B cell (primary cell): ENCODE measurements around the gene TAF6. TPM values are rescaled to one million over a fixed set of nuclear protein-coding genes. Genes with fewer than 3 reads are reported as not detected.
A peak's percentile ranks its signal among the peaks of the same experiment; 100 is the strongest.

ENCODE experiments used
- ATAC-seq: fragments of 200-7000 bp; cut with Tn5 transposase; one replicate; pipeline ENCODE4 v1.10.0; 2021; ENCODE audit warnings: low read depth, mild to moderate bottlenecking, moderate number of reproducible peaks, moderate library complexity
- CTCF ChIA-PET: fragments of 350-600 bp; sonication (Branson Sonifier 250); formaldehyde crosslinking; loops from one replicate; lab custom pipeline; 2021; ENCODE audit warnings: antibody characterized with exemption, inconsistent platforms; lab: Charles Lee
- POLR2A ChIA-PET: fragments of 350-600 bp; sonication (Branson Sonifier 250); formaldehyde crosslinking; loops from one replicate; lab custom pipeline; 2021; ENCODE audit warnings: antibody characterized with exemption; lab: Charles Lee
- DNase-seq: peaks from one replicate; pipeline ENCODE4 v3.0.0; 2013
- H2AFZ ChIP-seq: 2 replicates; pipeline ENCODE4 v1.6.1; 2012; ENCODE audit warnings: mild to moderate bottlenecking, low read depth, low read length; ENCODE audit not compliant: insufficient read depth, poor library complexity, severe bottlenecking
- H3K27ac ChIP-seq, 2 donors: 1 replicate in 1 of 2; 2 replicates in 1 of 2; pipeline ENCODE4 v1.5.1; 2012 to 2013; ENCODE audit warnings: low read length in 2 of 2, mild to moderate bottlenecking in 2 of 2, moderate library complexity in 1 of 2
- H3K27me3 ChIP-seq, 4 experiments: fragments of 200-600 bp in 1 of 4; sonication (generic) in 1 of 4; replicated peaks in 1 of 4; 1 replicate in 2 of 4; 2 replicates in 2 of 4; pipeline versions ENCODE4 v1.6.1 to v1.7.0; 2013 to 2016; ENCODE audit warnings: low read length in 3 of 4, mild to moderate bottlenecking in 2 of 4, mixed read lengths in 1 of 4, moderate library complexity in 1 of 4; ENCODE audit not compliant: insufficient read depth in 4 of 4, control insufficient read depth in 3 of 4; ENCODE audit errors: control extremely low read depth in 1 of 4
- H3K36me3 ChIP-seq, 2 experiments: replicated peaks in 1 of 2; 1 replicate in 1 of 2; 2 replicates in 1 of 2; pipeline versions ENCODE4 v1.6.1 to v1.7.1; 2013; ENCODE audit warnings: low read length in 1 of 2; ENCODE audit not compliant: insufficient read depth in 2 of 2, control insufficient read depth in 1 of 2; ENCODE audit errors: control extremely low read depth in 1 of 2, extremely low read depth in 1 of 2
- H3K4me1 ChIP-seq, 2 donors: fragments of 200-600 bp in 1 of 2; sonication (generic) in 1 of 2; 1 replicate in 1 of 2; 2 replicates in 1 of 2; pipeline versions ENCODE4 v1.5.1 to v1.6.1; 2013 to 2017; ENCODE audit warnings: low read length in 2 of 2; ENCODE audit not compliant: control insufficient read depth in 2 of 2, insufficient read depth in 2 of 2
- H3K4me2 ChIP-seq: replicated peaks from 2 replicates; pipeline ENCODE3; 2012; ENCODE audit warnings: mild to moderate bottlenecking, low read depth, low read length; ENCODE audit not compliant: poor library complexity, severe bottlenecking
- H3K4me3 ChIP-seq, 5 experiments: fragments of 200-600 bp in 1 of 5; sonication (generic) in 1 of 5; 1 replicate in 3 of 5; 2 replicates in 2 of 5; pipeline versions ENCODE4 v1.5.1 to v1.7.0; 2011 to 2016; ENCODE audit warnings: low read length in 4 of 5, mild to moderate bottlenecking in 4 of 5, low read depth in 2 of 5, control low read depth in 1 of 5, moderate library complexity in 1 of 5; ENCODE audit not compliant: insufficient read depth in 1 of 5; ENCODE audit errors: control extremely low read depth in 1 of 5, extremely low read depth in 1 of 5
- H3K79me2 ChIP-seq: fragments of 200-600 bp; sonication (generic); one replicate; pipeline ENCODE4 v1.6.0; 2016; ENCODE audit warnings: low read length; ENCODE audit not compliant: control insufficient read depth, insufficient read depth
- H3K9ac ChIP-seq: fragments of 200-600 bp; sonication (generic); 2 replicates; pipeline ENCODE4 v1.6.1; 2017; ENCODE audit warnings: mild to moderate bottlenecking, low read length, moderate library complexity
- H3K9me3 ChIP-seq, 3 donors: one replicate each; pipeline versions ENCODE4 v1.6.1 to v1.7.1; 2013; ENCODE audit warnings: low read length in 2 of 3; ENCODE audit not compliant: control insufficient read depth in 2 of 3, insufficient read depth in 1 of 3; ENCODE audit errors: control extremely low read depth in 1 of 3
- H4K20me1 ChIP-seq: 2 replicates; pipeline ENCODE4 v1.6.0; 2012; ENCODE audit warnings: mild to moderate bottlenecking, low read length; ENCODE audit not compliant: insufficient read depth, control insufficient read depth, poor library complexity, severe bottlenecking
- H3K27ac Mint-ChIP-seq: one replicate; pipeline ENCODE4 v1.8.0; 2021; ENCODE audit warnings: mixed read lengths
- H3K27me3 Mint-ChIP-seq: one replicate; pipeline ENCODE4 v1.8.0; 2021; ENCODE audit warnings: mixed read lengths
- H3K4me1 Mint-ChIP-seq: one replicate; pipeline ENCODE4 v1.8.0; 2021; ENCODE audit warnings: mixed read lengths
- H3K4me3 Mint-ChIP-seq: one replicate; pipeline ENCODE4 v1.8.0; 2021; ENCODE audit warnings: mixed read lengths
- H3K9me3 Mint-ChIP-seq: one replicate; pipeline ENCODE4 v1.8.0; 2022; ENCODE audit warnings: mixed read lengths; ENCODE audit not compliant: insufficient read depth
- EZH2 ChIP-seq: IDR thresholded peaks from 2 replicates; pipeline ENCODE4 v1.6.1; 2012; ENCODE audit warnings: borderline replicate concordance, low read depth, mild to moderate bottlenecking, moderate library complexity, low read length; ENCODE audit not compliant: insufficient read depth, poor library complexity, severe bottlenecking
- WGBS: methylation state at CpG from one replicate; pipeline ENCODE4 v1.1.5; 2013; ENCODE audit warnings: missing lambda C conversion rate; ENCODE audit not compliant: insufficient coverage; 5-methylcytosine and 5-hydroxymethylcytosine counted together
- intact Hi-C: fragments of 100-400 bp; cut with micrococcal nuclease; formaldehyde crosslinking; loops from one replicate; pipeline ENCODE4 v1.10.0; 2022
- polyA plus RNA-seq: library from polyadenylated mRNA; depleted of rRNA; stranded (reverse); fragments of >200 nt; gene quantifications from 2 replicates; pipeline ENCODE4 v1.2.3, GENCODE V29; 2012
- total RNA-seq, 2 donors: library from RNA; stranded (reverse); fragments of 120-200 nt in 1 of 2; gene quantifications; 1 replicate in 1 of 2; 2 replicates in 1 of 2; pipeline versions ENCODE4 v1.2.3 to v1.2.4, GENCODE V29; 2013 to 2022
- TF ChIP-seq, protein P1 (sequence below): fragments of 200-600 bp; IDR thresholded peaks from one replicate; pipeline ENCODE4 v1.8.0; 2022; ENCODE audit warnings: antibody characterized with exemption, mild to moderate bottlenecking

Gene TAF6
- total and polyA plus RNA-seq, 2 donors (not counting 1 experiment from before 2014, with no cell fraction given), result 48.3 to 65.8 TPM

GRCh38 chr7:100152937-100153666 is 33.9 kb upstream of the TAF6 start:
- H3K27me3 Mint-ChIP-seq, result no peaks in the 10 kb centered on the region
- H3K27ac ChIP-seq, result peak overlapping the region; percentile 19 to 65
- no peak overlapping the region for H3K4me3 Mint-ChIP-seq
- peaks cover 64% of the 10 kb centered on the region for H3K4me1 Mint-ChIP-seq
- H3K4me2 ChIP-seq, result peak overlapping the region; percentile 65
- peaks cover 0 to 54% of the 10 kb centered on the region in 2 experiments for H3K36me3 ChIP-seq
- no peak overlapping the region for H3K27ac Mint-ChIP-seq
- H3K27me3 ChIP-seq, result no peaks in the 10 kb centered on the region
- 99% methylated on average over 14 of the region's 18 CpGs for WGBS
- peaks cover 28% of the 10 kb centered on the region for H4K20me1 ChIP-seq
- peaks cover 42 to 59% of the 10 kb centered on the region in 2 donors for H3K4me1 ChIP-seq
- H3K4me3 ChIP-seq, result no peak overlapping the region
- DNase-seq (no peak), ATAC-seq (no peak)
- POLR2A ChIA-PET, result interaction anchor here (0.7 kb wide), 1 partner anchor 24 kb away, joined by 3 read pairs; the partner anchor contains the start of gene STAG3
- TF ChIP-seq, protein P1, sequence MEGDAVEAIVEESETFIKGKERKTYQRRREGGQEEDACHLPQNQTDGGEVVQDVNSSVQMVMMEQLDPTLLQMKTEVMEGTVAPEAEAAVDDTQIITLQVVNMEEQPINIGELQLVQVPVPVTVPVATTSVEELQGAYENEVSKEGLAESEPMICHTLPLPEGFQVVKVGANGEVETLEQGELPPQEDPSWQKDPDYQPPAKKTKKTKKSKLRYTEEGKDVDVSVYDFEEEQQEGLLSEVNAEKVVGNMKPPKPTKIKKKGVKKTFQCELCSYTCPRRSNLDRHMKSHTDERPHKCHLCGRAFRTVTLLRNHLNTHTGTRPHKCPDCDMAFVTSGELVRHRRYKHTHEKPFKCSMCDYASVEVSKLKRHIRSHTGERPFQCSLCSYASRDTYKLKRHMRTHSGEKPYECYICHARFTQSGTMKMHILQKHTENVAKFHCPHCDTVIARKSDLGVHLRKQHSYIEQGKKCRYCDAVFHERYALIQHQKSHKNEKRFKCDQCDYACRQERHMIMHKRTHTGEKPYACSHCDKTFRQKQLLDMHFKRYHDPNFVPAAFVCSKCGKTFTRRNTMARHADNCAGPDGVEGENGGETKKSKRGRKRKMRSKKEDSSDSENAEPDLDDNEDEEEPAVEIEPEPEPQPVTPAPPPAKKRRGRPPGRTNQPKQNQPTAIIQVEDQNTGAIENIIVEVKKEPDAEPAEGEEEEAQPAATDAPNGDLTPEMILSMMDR, result no peak
- no peak for TF ChIP-seq EZH2
- CTCF ChIA-PET, result interaction anchor here (0.7 to 0.8 kb wide), 2 partner anchors 64 to 143 kb away, joined by 3 to 4 read pairs; no protein-coding TSS in a partner anchor
- no peak overlapping the region for H3K9ac ChIP-seq
- no peak overlapping the region for H2AFZ ChIP-seq
- no peaks in the 10 kb centered on the region for H3K9me3 ChIP-seq
- H3K79me2 ChIP-seq, result peaks cover 58% of the 10 kb centered on the region
- H3K9me3 Mint-ChIP-seq, result no peaks in the 10 kb centered on the region
- intact Hi-C loops, result no loop called here

- H3K9me3 ChIP-seq, result no peaks in the 10 kb centered on the region
- ATAC-seq (no peak), DNase-seq (peak; percentile 69)
- H3K79me2 ChIP-seq, result peaks cover 57% of the 10 kb centered on the region
- Mint-ChIP-seq H3K27ac (peak overlapping the region; percentile 69), H3K4me3 (peak overlapping the region; percentile 8), H3K9me3 (no peaks in the 10 kb centered on the region), H3K4me1 (peaks cover 60% of the 10 kb centered on the region), H3K27me3 (no peaks in the 10 kb centered on the region)
- peaks cover 21% of the 10 kb centered on the region for H4K20me1 ChIP-seq
- H3K36me3 ChIP-seq, result peaks cover 0 to 52% of the 10 kb centered on the region in 2 experiments
- peak overlapping the region; percentile 19 to 65 for H3K27ac ChIP-seq
- ChIA-PET CTCF (interaction anchor here (0.7 kb wide), 1 partner anchor 142 kb away, joined by 4 read pairs; no protein-coding TSS in a partner anchor), POLR2A (interaction anchor here (0.7 to 1.0 kb wide), 2 partner anchors 25 to 276 kb away, joined by 3 read pairs; partner anchors contain the start of genes STAG3 and ZCWPW1)
- intact Hi-C loops, result no loop called here
- no peak overlapping the region for H3K9ac ChIP-seq
- peak overlapping the region in 1 of 5 experiments; percentile 27 for H3K4me3 ChIP-seq
- no peaks in the 10 kb centered on the region for H3K27me3 ChIP-seq
- H3K4me1 ChIP-seq, result peaks cover 40 to 56% of the 10 kb centered on the region in 2 donors
- no peak overlapping the region for H2AFZ ChIP-seq
- peak overlapping the region; percentile 65 for H3K4me2 ChIP-seq
- no peak for TF ChIP-seq EZH2
- TF ChIP-seq, protein P1, result no peak
Measured at GRCh38 chr7:100152404-100152803, 33.2 kb upstream of the TAF6 start.
